ENCODE measurements around the gene FXYD2.
"Not testable (repeated sequence)": the region's sequence is repeated elsewhere in the genome, so short reads cannot be mapped to it uniquely, and the experiment has no call there.

The FXYD2 gene

DNA sequence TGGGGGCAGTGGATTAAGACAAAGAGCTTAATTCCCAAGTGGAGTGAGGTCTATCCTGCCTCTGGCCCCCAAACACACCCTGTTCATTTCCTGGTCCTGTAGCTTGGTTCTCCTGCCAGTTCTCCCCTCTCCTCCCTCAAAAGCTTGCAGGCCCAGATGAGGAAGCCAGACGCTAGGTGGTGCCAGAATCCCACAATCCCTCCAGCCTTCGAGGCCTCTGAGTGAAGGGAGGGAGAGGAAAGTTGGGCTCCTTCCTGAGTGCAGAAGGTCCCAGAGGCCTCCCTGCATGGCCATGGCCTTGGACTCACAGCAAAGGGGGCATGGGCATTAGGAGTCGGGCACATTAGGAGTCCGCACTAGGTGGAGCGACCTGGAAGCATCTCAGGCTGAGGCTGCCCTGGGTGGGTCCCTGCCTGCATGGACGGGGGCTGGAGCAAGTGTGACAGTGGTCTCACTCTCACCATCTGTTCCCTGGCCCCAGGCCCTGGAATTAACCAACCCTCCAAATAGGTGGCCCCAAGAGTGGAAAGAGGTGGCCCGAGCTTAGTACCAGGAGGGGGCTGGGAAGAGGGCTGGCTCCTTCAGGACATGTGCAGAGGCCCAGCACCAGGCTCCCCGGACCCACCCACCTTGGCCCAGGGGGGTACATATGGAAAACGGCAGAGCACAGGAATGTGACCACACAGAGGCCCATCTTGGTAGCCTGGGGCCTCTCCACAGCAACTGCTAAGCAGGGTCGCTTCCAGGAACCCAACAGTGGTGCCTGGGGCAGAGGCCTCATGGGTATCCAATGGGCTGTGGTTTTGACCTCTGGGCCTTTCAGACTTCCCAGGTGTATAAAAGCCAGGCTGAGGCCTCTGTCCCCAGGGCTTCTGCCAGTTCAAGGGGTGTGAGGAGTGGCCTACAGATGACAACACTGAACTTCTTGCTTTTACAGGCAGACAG is 5.2 kb downstream of the FXYD2 start:
- ATAC-seq = no peak

DNA sequence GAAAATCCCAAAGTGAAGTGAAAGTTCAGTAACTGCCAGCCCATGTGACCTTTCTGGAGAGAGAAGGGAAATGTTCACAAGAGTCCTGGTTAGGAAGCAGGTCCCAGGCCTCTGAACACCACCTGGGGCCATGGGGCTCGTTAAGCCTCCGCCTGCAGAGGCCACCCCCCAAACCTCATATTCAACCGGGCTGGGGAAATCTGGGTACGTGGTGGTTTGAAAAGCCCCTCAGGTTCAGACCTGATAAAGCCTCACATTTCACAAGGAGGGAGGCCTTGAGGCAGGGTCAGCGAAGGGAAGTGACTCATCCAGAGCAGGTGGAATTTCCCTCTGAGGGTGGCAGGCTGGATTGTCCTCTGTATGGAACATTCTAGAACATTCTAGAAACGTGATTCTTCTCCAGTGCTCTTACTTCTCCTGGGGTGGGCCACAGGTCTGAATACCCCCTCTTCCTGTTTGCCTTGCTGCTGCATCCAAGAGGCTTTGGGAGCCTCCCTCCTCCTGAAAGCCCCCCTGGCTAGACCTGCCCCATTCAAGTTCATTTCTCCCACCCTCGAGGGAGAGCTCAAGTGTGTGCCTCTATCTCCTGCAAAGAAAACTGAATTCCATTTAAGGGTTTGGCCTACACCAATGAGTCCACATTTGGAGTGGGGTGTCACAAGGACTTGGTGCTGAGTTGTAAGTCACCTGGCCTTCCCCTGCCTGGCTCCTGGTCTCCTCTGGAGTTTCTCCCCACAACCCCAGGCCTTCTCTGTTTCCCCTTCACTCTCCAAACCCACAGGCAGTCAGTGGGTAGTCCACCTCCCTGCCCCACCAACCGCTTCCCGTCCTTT is 6.3 kb downstream of the FXYD2 start:
- ATAC-seq = peak; percentile 28 to 43

- peak; percentile 49 to 50 for ATAC-seq
These were observed 7.0 kb downstream of the FXYD2 start for GRCh38 chr11:117817368-117818040.

GRCh38 chr11:117816846-117817367 is 7.6 kb downstream of the FXYD2 start:
- ATAC-seq = no peak

- ATAC-seq = no peak
These were observed 8.3 kb downstream of the FXYD2 start for GRCh38 chr11:117816151-117816741.

DNA sequence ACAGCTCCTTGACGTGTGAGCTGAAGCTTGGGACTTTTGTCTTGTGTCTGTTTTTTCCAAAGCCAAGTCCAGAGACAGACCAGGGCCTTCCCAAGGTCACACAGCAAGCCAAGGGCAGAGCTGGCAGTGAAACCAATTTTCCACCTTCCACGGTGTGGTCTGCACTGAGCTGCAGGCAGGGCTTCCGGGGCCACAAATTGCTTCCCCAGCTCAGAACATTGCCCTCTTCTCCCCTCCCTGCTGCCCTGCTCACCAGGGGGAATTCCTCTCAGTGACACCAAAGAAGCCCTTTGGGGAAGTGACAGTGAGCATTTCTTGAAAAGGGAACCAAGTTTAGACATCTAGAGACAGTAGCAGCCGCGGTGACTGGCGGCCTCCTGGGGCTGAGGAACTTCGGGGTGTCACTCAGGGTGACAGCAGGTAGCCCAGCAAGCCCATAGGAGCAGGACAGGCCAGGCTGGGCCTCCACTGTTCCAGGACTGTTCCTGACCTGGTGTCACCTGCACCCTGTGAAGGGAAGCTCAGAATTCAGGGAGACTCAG is 9.2 kb downstream of the FXYD2 start:
- ATAC-seq = peak; percentile 73 to 79

GRCh38 chr11:117814766-117815261 is 9.7 kb downstream of the FXYD2 start:
- peak; percentile 22 to 29 for ATAC-seq

DNA sequence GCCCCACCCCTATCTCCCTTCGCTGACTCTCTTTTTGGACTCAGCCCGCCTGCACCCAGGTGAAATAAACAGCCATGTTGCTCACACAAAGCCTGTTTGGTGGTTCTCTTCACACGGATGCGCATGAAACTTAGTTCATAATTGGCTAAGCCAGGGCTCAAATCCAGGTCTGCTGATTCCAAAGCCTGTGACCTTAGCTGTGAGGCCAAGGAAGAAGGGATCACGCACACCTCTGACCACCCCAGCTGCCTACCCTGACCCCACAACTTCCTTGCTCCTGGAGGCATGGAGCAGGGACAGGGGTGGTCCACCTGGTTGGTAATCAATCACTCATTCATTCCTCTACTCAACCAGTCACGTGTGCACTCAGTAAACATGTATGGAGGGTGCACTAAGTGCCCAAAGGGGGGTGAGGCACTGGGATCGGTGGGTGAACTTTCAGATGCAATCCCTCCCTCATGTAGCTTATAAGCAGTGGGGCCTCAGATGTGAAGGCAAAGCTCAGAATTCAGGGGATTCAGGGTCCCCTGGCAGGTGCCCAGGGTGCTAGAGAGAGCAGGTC is 10.3 kb downstream of the FXYD2 start:
- ATAC-seq = no peak

GRCh38 chr11:117810056-117810451 is 14.5 kb downstream of the FXYD2 start:
- ATAC-seq = not testable (repeated sequence)

DNA sequence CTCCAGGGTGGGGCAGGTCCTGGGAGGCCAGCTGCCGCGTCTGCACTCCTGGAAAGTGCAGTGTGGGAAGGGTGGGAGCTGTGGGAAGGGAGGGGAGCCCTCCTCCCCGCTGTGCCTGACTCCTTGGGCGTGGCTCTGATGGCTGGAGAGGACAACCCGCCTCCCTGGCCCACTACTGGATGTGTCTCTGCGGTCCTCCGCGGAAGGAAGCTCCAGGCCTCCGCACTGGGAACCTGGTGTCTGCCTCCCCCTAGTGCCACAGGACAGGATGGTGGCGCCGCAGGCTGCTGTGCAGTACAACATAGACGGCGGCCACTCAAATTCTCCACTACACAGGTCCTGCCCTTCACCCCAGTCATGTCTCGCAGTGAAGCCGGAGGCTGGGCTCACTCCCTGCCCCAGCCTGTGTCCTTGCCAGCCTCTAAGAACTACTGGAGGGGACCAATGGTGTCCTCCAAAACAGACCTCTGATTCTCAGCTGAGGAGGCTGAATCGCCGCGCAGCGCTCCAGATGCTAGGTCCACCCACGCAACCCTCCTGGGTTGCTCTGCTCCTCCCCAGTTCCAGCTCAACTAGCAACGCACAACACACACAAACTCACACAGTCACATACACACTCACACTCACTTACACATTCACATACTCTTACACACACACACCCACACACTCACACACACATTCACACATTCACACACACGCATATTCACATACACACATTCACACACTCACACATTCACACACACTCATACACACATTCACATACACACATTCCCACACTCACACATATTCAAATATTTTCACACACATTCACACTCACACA is 15.1 kb downstream of the FXYD2 start:
- ATAC-seq = peak; percentile 76 to 84

- no peak for ATAC-seq
These were observed 15.8 kb downstream of the FXYD2 start for GRCh38 chr11:117808784-117809183.

GRCh38 chr11:117807482-117808327 is 16.8 kb downstream of the FXYD2 start:
- ATAC-seq = peak; percentile 48 to 54

GRCh38 chr11:117806846-117807245 is 17.7 kb downstream of the FXYD2 start:
- ATAC-seq = no peak

DNA sequence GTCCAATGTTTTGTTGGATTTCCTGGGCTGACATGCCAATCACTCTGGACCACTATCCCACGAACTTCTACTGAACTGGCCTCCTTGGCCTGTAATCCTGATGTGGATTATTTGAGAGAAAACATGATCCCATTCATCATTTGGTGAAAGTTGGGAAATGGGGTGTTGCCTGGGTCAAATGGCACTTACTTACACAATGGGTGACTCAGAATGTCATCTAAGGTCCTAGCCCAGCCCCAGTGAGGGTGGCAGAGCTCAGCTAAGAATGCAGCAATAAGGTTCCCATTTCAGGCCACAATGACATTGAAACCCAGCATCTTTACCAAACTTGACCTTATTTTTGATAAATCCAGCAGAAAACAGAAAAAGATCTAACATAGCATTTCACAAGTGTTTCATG is 19.5 kb downstream of the FXYD2 start:
- no peak for ATAC-seq

DNA sequence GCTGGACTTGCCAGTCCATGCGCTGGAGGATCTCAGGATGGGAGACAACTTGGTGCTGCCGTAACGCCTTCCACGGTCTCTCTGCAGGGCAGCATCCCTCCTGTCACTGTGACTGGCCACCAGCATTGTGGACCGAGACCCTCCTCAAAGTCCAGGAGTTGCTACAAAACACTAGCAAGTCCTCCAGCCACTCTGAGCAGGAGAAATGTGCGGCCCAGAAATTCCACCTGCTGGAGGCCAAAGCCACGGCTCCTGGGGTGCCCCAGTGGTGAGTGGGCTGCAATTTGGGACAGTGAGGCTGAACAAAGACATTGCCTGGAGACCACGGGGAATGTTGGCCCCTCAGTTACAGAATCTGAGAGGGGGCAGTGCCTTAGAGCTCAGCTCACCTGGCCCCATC is 20.6 kb downstream of the FXYD2 start:
- no peak for ATAC-seq

DNA sequence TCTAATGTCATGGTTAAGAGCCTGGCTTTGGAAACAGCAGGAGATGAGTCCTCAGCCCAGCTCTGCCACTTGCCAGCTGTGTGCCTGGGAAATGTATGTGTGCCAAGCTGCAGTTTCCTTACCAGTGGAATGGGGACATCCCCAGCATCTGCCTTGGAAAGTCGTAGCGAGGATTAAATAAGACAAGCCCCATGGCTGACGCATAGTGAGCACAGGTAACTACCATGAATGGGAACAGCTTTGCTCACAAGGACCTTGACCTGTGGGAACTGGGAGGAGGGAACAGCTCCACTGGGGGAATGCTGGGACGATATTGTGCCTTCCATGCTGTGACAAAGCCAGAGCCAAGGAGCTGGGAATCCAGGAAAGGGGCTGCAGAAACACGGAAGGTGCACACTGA is 24.9 kb downstream of the FXYD2 start:
- no peak for ATAC-seq

DNA sequence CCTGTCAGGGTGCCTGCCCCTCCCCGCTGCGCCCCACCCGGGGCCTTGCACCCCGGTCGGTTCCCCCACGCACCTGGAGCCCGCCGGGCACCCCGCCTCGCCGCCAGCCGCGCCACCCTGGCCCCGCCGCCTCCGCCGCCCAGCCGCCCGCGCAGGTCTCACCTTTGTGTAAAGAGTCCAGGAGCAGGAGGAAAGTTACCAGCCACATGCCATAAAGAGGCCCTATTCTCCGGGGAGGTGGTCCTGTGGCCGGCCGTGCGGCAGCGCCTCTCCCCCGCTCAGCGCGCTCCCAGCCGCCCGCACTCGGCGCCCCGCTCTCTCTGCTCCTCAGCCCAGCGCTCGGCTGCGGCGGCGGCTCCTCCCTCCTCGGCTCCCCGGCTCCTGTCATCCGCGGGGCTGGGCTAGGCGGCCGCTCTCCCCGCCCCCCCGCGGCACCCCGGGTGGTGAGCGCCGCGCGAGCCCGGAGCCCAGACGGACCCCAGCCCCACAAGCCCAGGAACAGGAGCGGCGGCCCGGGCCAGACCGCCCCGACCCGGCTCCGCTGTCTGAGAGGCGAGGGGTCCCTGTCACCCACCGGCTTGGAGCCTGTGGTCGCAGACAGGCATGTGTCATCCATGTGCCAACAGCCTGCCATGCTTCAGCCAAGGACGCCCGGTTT is 27.5 kb downstream of the FXYD2 start, which contains the start of gene DSCAML1:
TSS of gene DSCAML1 (minus strand) at position 345 of the 658 bp plus-strand sequence. CDS start at position 208, 137 bp downstream.
- ATAC-seq = peak; percentile 84 to 85

GRCh38 chr11:117796456-117796871 is 28.1 kb downstream of the FXYD2 start:
- no peak for ATAC-seq
